Neural crest cell (in vitro differentiated cells): ENCODE measurements around the gene FN1. TPM values are rescaled to one million over a fixed set of nuclear protein-coding genes. Genes with fewer than 3 reads are reported as not detected.

Experiments used
- DNase-seq: peaks from one replicate; pipeline ENCODE4 v3.0.0; 2021; ENCODE audit warnings: low read depth, mixed read lengths, low spot score
- H3K27ac Mint-ChIP-seq: one replicate; pipeline ENCODE4 v1.8.0; 2021; ENCODE audit warnings: mild to moderate bottlenecking, mixed read lengths; ENCODE audit not compliant: unreplicated experiment
- H3K27me3 Mint-ChIP-seq: 2 replicates; pipeline ENCODE4 v1.8.0; 2021; ENCODE audit warnings: low read depth, mild to moderate bottlenecking, mixed read lengths
- H3K36me3 Mint-ChIP-seq: 2 replicates; pipeline ENCODE4 v1.8.0; 2021; ENCODE audit warnings: low read depth, mild to moderate bottlenecking, mixed read lengths
- H3K4me1 Mint-ChIP-seq: 2 replicates; pipeline ENCODE4 v1.8.0; 2021; ENCODE audit warnings: mixed read lengths
- H3K4me3 Mint-ChIP-seq: one replicate; pipeline ENCODE4 v1.8.0; 2021; ENCODE audit warnings: mild to moderate bottlenecking, mixed read lengths
- H3K9me3 Mint-ChIP-seq: 2 replicates; pipeline ENCODE4 v1.8.0; 2021; ENCODE audit warnings: mixed read lengths
- CTCF ChIP-seq: fragments of 200-600 bp; sonication (generic); conservative IDR thresholded peaks from 2 replicates; pipeline ENCODE4 v1.5.0; 2021; ENCODE audit warnings: antibody characterized with exemption, mild to moderate bottlenecking
- total RNA-seq: library from RNA; stranded (reverse); gene quantifications from 2 replicates; pipeline ENCODE4 v1.2.1, GENCODE V29; 2021

The FN1 gene
- total RNA-seq, 1 donor from 2014 or later = 103 TPM

- no peaks in the 10 kb centered on the region for H3K27me3 Mint-ChIP-seq
- H3K4me1 Mint-ChIP-seq = no peaks in the 10 kb centered on the region
- no peak for TF ChIP-seq CTCF
- no peak for DNase-seq
- no peak overlapping the region for H3K4me3 Mint-ChIP-seq
- peaks cover 17% of the 10 kb centered on the region for H3K36me3 Mint-ChIP-seq
- H3K9me3 Mint-ChIP-seq = no peaks in the 10 kb centered on the region
- H3K27ac Mint-ChIP-seq = no peak overlapping the region
These were observed 43.1 kb downstream of the FN1 start for GRCh38 chr2:215392687-215393270.

DNA sequence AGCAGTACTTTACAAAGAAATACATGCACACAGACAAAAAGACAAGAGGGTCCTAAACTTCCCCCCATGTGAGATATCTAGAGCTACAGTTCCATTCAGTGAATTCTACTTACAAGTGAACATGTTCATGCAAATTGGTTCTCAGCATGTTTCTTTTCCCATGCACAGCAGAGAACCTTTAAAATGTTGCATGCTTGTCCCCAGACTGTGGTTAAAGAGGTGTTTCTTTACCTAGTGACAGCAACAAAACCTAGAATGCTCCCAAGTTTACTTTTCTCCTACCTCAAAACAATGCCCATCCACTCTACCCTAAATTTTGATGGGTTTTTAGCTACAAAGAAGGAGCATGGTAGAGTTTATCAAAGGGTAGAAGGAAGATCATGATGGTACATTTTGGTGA, 43.7 kb downstream of the FN1 start:
- Mint-ChIP-seq H3K27me3 (no peaks in the 10 kb centered on the region), H3K27ac (no peak overlapping the region), H3K36me3 (peaks cover 17% of the 10 kb centered on the region), H3K4me3 (no peak overlapping the region), H3K4me1 (no peaks in the 10 kb centered on the region), H3K9me3 (no peaks in the 10 kb centered on the region)
- no peak for DNase-seq
- TF ChIP-seq CTCF = no peak

DNA sequence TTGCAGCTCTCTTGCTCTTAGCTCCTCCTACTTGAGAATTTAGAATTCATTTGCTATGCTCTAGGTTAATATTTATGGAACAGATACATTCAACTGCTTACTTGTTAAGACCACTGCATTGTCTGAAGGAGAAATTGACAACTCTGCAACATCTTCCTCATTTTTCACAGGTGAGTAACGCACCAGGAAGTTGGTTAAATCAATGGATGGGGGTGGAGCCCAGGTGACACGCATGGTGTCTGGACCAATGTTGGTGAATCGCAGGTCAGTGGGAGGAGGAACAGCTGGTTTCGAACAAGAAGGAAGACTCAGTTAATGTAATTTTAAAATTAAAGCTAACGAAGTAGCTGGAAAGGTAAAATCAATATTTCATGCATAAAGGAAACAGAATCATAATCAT, 44.3 kb downstream of the FN1 start:
- no peaks in the 10 kb centered on the region for H3K27me3 Mint-ChIP-seq
- H3K36me3 Mint-ChIP-seq = peaks cover 20% of the 10 kb centered on the region
- no peaks in the 10 kb centered on the region for H3K4me1 Mint-ChIP-seq
- no peak for DNase-seq
- no peak overlapping the region for H3K4me3 Mint-ChIP-seq
- no peak for TF ChIP-seq CTCF
- no peaks in the 10 kb centered on the region for H3K9me3 Mint-ChIP-seq
- no peak overlapping the region for H3K27ac Mint-ChIP-seq

- Mint-ChIP-seq H3K4me1 (no peaks in the 10 kb centered on the region), H3K36me3 (peaks cover 21% of the 10 kb centered on the region), H3K9me3 (no peaks in the 10 kb centered on the region), H3K4me3 (no peak overlapping the region), H3K27ac (no peak overlapping the region), H3K27me3 (no peaks in the 10 kb centered on the region)
- DNase-seq = no peak
- no peak for TF ChIP-seq CTCF
These were observed 45.3 kb downstream of the FN1 start for GRCh38 chr2:215390550-215390913.

- H3K4me3 Mint-ChIP-seq = no peak overlapping the region
- TF ChIP-seq CTCF = no peak
- H3K9me3 Mint-ChIP-seq = no peaks in the 10 kb centered on the region
- peaks cover 20% of the 10 kb centered on the region for H3K36me3 Mint-ChIP-seq
- no peak for DNase-seq
- no peaks in the 10 kb centered on the region for H3K4me1 Mint-ChIP-seq
- H3K27me3 Mint-ChIP-seq = no peaks in the 10 kb centered on the region
- no peak overlapping the region for H3K27ac Mint-ChIP-seq
These were observed 47.7 kb downstream of the FN1 start for GRCh38 chr2:215388002-215388728.
